DMS53 (cell line): ENCODE measurements around the gene PHLDB1.
A peak's percentile ranks its signal among the peaks of the same experiment; 100 is the strongest.
"Not testable (repeated sequence)": the region's sequence is repeated elsewhere in the genome, so short reads cannot be mapped to it uniquely, and the experiment has no call there.

Source experiments
- DNase-seq: peaks from one replicate; lab custom pipeline; 2025; lab: John Stamatoyannopoulos, UW

The PHLDB1 gene

GRCh38 chr11:118606157-118606843 is 1.1 kb upstream of the PHLDB1 start:
- no peak for DNase-seq

- DNase-seq, result no peak
Observed at GRCh38 chr11:118606844-118607228, 579 bp upstream of the PHLDB1 start.

- DNase-seq, result peak; percentile 72
Observed at GRCh38 chr11:118608360-118609227, 1.2 kb downstream of the PHLDB1 start.

- DNase-seq, result peak; percentile 16
Observed at GRCh38 chr11:118609380-118610224, 2.2 kb downstream of the PHLDB1 start.

- peak; percentile 62 for DNase-seq
Observed at GRCh38 chr11:118610225-118610772, 2.9 kb downstream of the PHLDB1 start.

DNA sequence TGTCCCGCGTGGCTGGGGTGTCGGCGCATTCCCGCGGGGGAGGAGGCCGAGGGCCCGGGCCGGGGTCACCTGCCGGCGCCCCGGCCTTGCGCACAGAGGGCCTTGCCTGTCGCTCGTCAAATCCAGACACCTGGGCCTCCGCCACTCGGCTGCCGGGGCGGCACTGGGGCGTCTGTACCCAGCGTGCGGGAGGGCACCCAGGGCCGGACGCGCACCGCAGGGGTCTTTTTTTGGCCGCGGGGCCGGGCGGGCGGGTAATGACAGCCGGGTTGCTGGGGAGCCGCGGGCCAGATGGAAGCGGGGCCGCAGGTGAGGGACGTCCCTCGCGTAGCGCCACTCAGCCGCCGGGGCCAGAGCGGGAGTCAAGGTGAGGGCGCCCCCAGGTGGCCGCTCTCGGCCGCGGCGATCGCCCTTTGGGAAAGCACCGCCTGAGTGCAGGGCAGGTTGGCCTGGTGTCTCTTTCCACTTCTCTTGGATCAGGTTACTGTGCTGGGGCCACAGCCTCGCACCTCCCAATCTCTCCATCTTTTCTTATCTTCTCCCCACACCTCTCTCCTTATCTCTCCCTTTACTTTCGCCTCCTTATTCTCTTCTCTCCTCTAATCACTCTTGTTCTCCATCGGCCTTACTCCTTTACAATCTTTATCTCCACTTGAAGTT is 3.5 kb downstream of the PHLDB1 start:
- DNase-seq, result peak; percentile 95

DNA sequence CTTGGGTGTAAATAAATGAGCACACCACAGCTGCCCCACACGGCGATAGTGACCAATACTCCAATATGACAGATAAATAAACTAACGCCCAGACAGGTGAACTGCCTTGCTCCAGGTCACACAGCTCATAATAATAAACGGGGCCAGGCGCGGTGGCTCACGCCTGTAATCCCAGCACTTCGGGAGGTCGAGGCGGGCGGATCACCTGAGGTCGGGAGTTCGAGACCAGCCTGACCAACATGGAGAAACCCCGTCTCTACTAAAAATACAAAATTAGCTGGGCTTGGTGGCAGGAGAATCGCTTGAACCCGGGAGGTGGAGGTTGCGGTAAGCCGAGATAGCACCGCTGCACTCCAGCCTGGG is 4.0 kb downstream of the PHLDB1 start:
- not testable (repeated sequence) for DNase-seq

DNA sequence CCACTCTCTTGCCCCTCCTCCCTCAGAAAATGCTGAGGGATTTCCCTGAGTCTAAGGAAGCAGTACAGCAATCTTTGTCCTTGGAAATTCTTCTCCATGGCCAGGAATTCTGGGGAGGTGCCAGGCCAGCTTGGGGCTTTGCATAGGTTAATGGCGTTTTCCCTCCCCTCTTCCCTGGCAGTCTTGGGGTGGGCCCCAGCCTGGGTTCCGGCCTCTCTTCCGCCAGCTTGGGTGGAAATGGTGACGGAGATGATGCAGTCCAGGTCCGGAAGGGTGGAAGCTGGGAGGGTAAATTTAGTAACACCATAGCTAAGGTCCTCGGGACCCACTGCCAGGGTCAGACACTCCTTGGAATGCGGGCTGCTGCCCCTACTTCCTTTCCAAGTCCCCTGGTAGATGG is 5.0 kb downstream of the PHLDB1 start:
- no peak for DNase-seq

GRCh38 chr11:118614511-118614910 is 7.1 kb downstream of the PHLDB1 start:
- DNase-seq, result no peak

DNA sequence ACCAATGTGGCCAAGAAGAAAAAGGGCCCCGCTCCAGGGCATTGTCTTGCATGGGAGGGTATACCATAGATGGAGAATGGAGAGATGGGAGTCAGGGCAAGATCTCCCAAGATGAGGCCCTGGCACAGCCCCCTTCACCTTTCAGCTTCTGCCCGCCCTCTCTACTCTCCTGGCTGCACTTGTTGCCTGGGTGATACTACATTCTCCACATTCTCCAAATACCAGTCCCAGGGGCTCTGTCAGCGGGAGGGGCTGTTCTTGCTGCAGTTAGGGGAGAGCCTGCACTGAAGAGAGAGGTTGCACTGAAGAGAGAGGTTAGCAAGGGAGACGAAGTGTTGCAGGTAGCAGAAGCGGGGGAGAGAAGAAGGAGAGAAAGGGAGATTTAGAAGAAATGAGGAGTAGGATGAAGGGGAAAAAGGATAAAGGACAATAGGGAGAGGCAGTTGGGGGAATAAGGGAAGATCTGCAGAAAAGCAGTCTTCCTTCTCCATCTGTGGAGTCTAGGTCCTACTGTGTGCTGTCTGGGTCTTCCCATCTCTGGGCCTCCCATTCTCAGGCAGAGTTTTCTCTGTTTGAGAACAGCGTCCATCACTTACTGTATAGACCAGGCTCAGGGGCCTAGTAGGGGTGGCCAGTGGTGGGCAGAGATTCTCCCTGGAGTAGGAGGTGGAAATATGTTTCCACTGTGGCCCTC is 8.0 kb downstream of the PHLDB1 start:
- DNase-seq, result no peak

- peak; percentile 48 for DNase-seq
Observed at GRCh38 chr11:118615976-118616371, 8.6 kb downstream of the PHLDB1 start.

DNA sequence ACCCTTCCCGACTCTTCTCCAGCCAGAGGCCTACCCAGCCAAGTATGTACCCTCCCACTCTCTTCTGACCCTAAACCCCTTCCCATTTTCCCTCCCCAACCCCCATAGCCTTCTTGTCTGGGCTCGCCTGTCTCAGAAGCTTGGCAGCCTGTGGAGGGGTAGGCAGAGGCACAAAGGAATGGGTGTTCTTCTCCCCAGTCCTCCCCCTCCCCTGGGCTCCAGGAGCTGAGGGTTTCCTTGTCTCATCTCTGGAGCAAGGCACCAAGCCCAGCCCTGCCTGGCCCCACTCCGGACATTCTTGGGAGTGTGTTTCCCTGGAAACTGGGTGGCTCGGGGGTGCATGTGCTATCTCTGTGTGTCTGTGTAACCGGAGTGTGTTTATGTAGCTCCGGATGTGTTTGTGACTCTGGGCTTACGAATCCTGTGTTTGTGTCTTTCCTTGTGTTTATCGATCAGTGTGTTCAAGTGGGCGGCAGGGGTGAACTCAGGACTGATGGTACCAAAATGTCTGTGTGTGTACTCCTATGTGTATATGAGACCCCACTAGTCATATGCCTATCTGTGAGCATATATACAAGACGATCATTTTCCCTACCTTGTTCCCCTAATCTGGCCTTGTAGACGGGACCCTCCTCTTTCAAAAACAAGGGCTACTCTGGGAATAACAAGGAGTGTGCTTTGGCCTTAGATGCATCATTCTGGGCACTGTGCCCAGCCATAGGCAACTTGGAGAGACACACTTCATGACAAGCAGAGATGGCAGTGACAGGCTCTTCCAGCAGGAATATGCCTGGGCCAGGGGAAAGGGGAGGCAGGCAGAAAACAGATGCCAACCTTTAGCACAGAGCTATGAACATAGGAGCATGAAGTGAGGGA is 10.9 kb downstream of the PHLDB1 start:
- no peak for DNase-seq

- no peak for DNase-seq
Observed at GRCh38 chr11:118618991-118619375, 11.6 kb downstream of the PHLDB1 start.

- peak; percentile 84 for DNase-seq
Observed at GRCh38 chr11:118619444-118620197, 12.2 kb downstream of the PHLDB1 start.

DNA sequence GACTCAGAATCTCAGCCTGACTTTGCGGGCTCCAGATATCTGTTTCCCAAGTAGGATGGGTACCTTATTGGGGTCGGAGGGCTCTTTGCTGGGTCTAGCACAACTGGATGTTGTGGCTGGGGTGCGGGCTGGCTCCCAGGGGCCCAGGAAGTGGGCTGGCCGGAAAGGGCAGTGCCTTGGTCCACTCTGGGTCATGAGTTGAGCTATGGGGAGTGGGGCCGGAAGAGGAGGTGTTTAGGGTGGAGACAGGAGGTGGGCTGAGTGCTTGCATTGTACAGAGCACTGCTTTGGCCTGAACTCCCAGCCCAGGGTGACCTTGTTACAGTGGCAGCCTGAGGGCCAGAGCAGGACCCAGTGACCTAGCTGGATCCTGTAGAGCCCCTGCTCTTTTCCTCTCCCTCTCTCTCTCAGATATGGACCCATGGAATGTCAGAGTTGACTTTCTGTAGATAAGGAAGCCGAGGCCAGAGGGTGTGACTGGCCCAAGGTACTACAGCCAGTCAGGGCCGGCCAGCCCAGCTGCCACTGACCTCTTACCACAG is 13.2 kb downstream of the PHLDB1 start:
- no peak for DNase-seq

- peak; percentile 97 for DNase-seq
Observed at GRCh38 chr11:118621071-118621783, 13.8 kb downstream of the PHLDB1 start.

- peak; percentile 56 for DNase-seq
Observed at GRCh38 chr11:118621784-118622375, 14.5 kb downstream of the PHLDB1 start.
